HepG2 (cell line): ENCODE results near the gene SPATA25. TPM values are rescaled to one million over a fixed set of nuclear protein-coding genes. Genes with fewer than 3 reads are reported as not detected.

ENCODE experiments used
- AGO1 ChIP-seq: fragments of 200-400 bp; formaldehyde crosslinking; IDR thresholded peaks from 2 replicates; pipeline ENCODE4 v1.6.1; 2017; ENCODE audit warnings: mild to moderate bottlenecking, low read depth, low read length, moderate library complexity; ENCODE audit not compliant: poor library complexity, severe bottlenecking
- GFI1 ChIP-seq: sonication (generic); formaldehyde crosslinking; IDR thresholded peaks from 2 replicates; pipeline ENCODE4 v1.5.0; 2020; ENCODE audit warnings: missing genetic modification reagents, mild to moderate bottlenecking, borderline replicate concordance
- HNRNPLL ChIP-seq: fragments of 200-400 bp; formaldehyde crosslinking; IDR thresholded peaks from 2 replicates; pipeline ENCODE4 v1.6.1; 2017; ENCODE audit warnings: mild to moderate bottlenecking, low read depth, low read length; ENCODE audit not compliant: poor library complexity, severe bottlenecking
- MEIS1 ChIP-seq: sonication (generic); formaldehyde crosslinking; IDR thresholded peaks from 2 replicates; pipeline ENCODE4 v1.9.0; 2021; ENCODE audit warnings: mild to moderate bottlenecking, missing genetic modification reagents, moderate library complexity, borderline replicate concordance
- PCBP1 ChIP-seq: fragments of 200-400 bp; formaldehyde crosslinking; IDR thresholded peaks from 2 replicates; pipeline ENCODE4 v1.6.1; 2017; ENCODE audit warnings: mild to moderate bottlenecking, low read depth, low read length, borderline replicate concordance
- POLR2A ChIP-seq, 2 experiments: IDR thresholded peaks; 2 replicates each; pipeline ENCODE4 v1.6.1; 2011; ENCODE audit warnings: low read depth in 2 of 2, low read length in 2 of 2, mild to moderate bottlenecking in 1 of 2, moderate library complexity in 1 of 2; ENCODE audit not compliant: insufficient read depth in 1 of 2
- RXRA ChIP-seq: sonication (generic); formaldehyde crosslinking; IDR thresholded peaks from 2 replicates; pipeline ENCODE4 v1.5.1; 2020; ENCODE audit warnings: missing genetic modification reagents
- SP2 ChIP-seq: sonication (generic); formaldehyde crosslinking; IDR thresholded peaks from 2 replicates; pipeline ENCODE4 v1.5.1; 2020; ENCODE audit warnings: mild to moderate bottlenecking, missing genetic modification reagents
- TEAD3 ChIP-seq: optimal IDR thresholded peaks from 2 replicates; pipeline ENCODE3; 2016; ENCODE audit warnings: borderline replicate concordance
- ZFX ChIP-seq: sonication (generic); formaldehyde crosslinking; IDR thresholded peaks from 2 replicates; pipeline ENCODE4 v1.4.0; 2020; ENCODE audit warnings: mild to moderate bottlenecking, low read depth, missing genetic modification reagents, moderate library complexity
- ZNF547 ChIP-seq: sonication (generic); formaldehyde crosslinking; IDR thresholded peaks from 2 replicates; pipeline ENCODE4 v1.5.1; 2020; ENCODE audit warnings: mild to moderate bottlenecking, missing genetic modification reagents
- ZNF724P ChIP-seq: sonication (generic); formaldehyde crosslinking; IDR thresholded peaks from 2 replicates; pipeline ENCODE4 v1.8.0; 2022; ENCODE audit warnings: missing genetic modification reagents, borderline replicate concordance
- ZNF776 ChIP-seq: sonication (generic); formaldehyde crosslinking; IDR thresholded peaks from 2 replicates; pipeline ENCODE4 v1.4.0; 2020; ENCODE audit warnings: mild to moderate bottlenecking, missing genetic modification reagents
- polyA plus RNA-seq, 8 experiments: library from polyadenylated mRNA; depleted of rRNA in 3 of 8; stranded (reverse) in 7 of 8; unstranded in 1 of 8; fragments of >200 nt; fragmentation: Illumina TruSeq in 4 of 8; extraction: Trizol in 4 of 8; gene quantifications; 2 replicates each; pipeline versions ENCODE4 v1.2.1 to v1.2.3, GENCODE V29; 2011 to 2016; ENCODE audit warnings: low read depth in 4 of 8, missing spikeins in 1 of 8, mixed read lengths in 1 of 8; ENCODE audit not compliant: insufficient read depth in 1 of 8
- total RNA-seq, 5 experiments: library from RNA; depleted of rRNA; stranded (reverse); fragments of >200 nt; fragmentation: Illumina TruSeq; extraction: Trizol; gene quantifications; 2 replicates each; pipeline ENCODE4 v1.2.3, GENCODE V29; 2016; ENCODE audit warnings: low read depth in 1 of 5
- TF ChIP-seq, protein P1 (sequence below): sonication (generic); formaldehyde crosslinking; IDR thresholded peaks from 2 replicates; pipeline ENCODE4 v1.5.1; 2020; ENCODE audit warnings: missing genetic modification reagents, mild to moderate bottlenecking, borderline replicate concordance
- TF ChIP-seq, protein P2 (sequence below): sonication (generic); formaldehyde crosslinking; IDR thresholded peaks from 2 replicates; pipeline ENCODE4; 2020; ENCODE audit warnings: missing genetic modification reagents, mild to moderate bottlenecking, borderline replicate concordance
- TF ChIP-seq, protein P3 (sequence below): sonication (generic); formaldehyde crosslinking; conservative IDR thresholded peaks from 2 replicates; pipeline ENCODE4 v1.5.0; 2020; ENCODE audit warnings: missing genetic modification reagents
- TF ChIP-seq, protein P4 (sequence below): sonication (generic); formaldehyde crosslinking; IDR thresholded peaks from 2 replicates; pipeline ENCODE4 v1.8.1; 2023; ENCODE audit warnings: mild to moderate bottlenecking, missing genetic modification reagents, borderline replicate concordance

SPATA25 gene
- total and polyA plus RNA-seq, 2 of the 13 experiments (the other 11 are each of a cell fraction or from before 2014, with no cell fraction given), result 4.8 to 7.6 TPM

DNA sequence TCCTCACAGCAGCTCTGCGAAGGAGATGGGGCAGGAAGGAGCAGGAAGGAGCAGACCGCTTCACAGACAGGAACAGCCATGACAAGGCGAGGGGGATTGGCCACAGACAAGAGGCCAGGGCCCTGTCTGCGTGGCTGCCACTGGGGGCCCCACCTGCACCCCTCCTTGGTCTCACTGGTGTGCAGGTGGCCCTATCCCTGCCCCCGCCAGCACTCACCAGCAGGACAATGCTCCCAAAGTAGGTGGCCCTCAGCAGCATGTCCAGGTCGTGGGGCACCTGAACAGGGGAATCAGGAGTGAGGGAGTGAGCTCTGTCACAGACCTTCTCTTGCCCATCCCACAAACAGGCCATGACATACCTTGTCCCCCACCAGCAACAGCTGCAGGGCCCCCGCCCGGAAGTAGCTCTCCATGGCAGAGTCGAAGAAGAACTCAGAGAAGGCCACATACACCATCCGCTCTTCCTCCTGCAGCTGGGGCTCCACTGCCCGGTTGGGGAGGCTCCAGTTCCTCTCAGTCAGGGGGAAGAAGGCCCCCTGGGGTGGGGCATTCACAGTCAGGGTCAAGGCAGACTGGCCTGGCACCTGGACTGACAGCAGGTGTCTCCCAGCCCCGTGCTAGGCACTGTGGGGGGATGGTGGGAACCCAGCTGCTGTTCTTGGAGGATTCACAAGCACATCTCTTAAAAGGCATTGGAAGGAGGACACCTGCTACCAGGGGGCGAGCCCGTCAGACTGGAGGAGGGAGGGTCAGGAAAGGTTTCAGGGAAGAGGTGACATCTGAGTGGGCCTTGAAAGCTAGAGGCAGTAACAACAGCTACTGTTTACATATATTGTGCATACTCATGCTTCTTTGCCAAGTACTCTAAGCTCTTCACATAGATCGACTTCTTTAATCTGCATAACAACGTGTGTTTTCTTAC, 17.4 kb upstream of the SPATA25 start (continued):
- TF ChIP-seq, protein P1, sequence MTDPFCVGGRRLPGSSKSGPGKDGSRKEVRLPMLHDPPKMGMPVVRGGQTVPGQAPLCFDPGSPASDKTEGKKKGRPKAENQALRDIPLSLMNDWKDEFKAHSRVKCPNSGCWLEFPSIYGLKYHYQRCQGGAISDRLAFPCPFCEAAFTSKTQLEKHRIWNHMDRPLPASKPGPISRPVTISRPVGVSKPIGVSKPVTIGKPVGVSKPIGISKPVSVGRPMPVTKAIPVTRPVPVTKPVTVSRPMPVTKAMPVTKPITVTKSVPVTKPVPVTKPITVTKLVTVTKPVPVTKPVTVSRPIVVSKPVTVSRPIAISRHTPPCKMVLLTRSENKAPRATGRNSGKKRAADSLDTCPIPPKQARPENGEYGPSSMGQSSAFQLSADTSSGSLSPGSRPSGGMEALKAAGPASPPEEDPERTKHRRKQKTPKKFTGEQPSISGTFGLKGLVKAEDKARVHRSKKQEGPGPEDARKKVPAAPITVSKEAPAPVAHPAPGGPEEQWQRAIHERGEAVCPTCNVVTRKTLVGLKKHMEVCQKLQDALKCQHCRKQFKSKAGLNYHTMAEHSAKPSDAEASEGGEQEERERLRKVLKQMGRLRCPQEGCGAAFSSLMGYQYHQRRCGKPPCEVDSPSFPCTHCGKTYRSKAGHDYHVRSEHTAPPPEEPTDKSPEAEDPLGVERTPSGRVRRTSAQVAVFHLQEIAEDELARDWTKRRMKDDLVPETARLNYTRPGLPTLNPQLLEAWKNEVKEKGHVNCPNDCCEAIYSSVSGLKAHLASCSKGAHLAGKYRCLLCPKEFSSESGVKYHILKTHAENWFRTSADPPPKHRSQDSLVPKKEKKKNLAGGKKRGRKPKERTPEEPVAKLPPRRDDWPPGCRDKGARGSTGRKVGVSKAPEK (CRISPR knock-in tag), result 0 out of 2 replicates have a peak, but pooled peaks have one; percentile 41
- TF ChIP-seq SP2, result peak; percentile 36; the same call in 1 of the 2 replicates
- TF ChIP-seq ZNF776 (CRISPR knock-in tag), result 0 out of 2 replicates have a peak, but pooled peaks have one; percentile 64
- peak; percentile 37; the same call in 1 of the 2 replicates for TF ChIP-seq ZFX
- TF ChIP-seq, protein P2, sequence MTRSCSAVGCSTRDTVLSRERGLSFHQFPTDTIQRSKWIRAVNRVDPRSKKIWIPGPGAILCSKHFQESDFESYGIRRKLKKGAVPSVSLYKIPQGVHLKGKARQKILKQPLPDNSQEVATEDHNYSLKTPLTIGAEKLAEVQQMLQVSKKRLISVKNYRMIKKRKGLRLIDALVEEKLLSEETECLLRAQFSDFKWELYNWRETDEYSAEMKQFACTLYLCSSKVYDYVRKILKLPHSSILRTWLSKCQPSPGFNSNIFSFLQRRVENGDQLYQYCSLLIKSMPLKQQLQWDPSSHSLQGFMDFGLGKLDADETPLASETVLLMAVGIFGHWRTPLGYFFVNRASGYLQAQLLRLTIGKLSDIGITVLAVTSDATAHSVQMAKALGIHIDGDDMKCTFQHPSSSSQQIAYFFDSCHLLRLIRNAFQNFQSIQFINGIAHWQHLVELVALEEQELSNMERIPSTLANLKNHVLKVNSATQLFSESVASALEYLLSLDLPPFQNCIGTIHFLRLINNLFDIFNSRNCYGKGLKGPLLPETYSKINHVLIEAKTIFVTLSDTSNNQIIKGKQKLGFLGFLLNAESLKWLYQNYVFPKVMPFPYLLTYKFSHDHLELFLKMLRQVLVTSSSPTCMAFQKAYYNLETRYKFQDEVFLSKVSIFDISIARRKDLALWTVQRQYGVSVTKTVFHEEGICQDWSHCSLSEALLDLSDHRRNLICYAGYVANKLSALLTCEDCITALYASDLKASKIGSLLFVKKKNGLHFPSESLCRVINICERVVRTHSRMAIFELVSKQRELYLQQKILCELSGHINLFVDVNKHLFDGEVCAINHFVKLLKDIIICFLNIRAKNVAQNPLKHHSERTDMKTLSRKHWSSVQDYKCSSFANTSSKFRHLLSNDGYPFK (CRISPR knock-in tag), result peak; percentile 41; the same call in 1 of the 2 replicates
- peak; percentile 29 for TF ChIP-seq AGO1
- 0 out of 2 replicates have a peak, but pooled peaks have one; percentile 33 for TF ChIP-seq ZNF724P (CRISPR knock-in tag)
- TF ChIP-seq ZNF547 (CRISPR knock-in tag), result 0 out of 2 replicates have a peak, but pooled peaks have one; percentile 29
- TF ChIP-seq, protein P3, sequence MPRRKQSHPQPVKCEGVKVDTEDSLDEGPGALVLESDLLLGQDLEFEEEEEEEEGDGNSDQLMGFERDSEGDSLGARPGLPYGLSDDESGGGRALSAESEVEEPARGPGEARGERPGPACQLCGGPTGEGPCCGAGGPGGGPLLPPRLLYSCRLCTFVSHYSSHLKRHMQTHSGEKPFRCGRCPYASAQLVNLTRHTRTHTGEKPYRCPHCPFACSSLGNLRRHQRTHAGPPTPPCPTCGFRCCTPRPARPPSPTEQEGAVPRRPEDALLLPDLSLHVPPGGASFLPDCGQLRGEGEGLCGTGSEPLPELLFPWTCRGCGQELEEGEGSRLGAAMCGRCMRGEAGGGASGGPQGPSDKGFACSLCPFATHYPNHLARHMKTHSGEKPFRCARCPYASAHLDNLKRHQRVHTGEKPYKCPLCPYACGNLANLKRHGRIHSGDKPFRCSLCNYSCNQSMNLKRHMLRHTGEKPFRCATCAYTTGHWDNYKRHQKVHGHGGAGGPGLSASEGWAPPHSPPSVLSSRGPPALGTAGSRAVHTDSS (CRISPR knock-in tag), result no peak
- TF ChIP-seq GFI1 (CRISPR knock-in tag), result 0 out of 2 replicates have a peak, but pooled peaks have one; percentile 6
- TF ChIP-seq, protein P4, sequence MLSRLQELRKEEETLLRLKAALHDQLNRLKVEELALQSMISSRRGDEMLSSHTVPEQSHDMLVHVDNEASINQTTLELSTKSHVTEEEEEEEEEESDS, result no peak
- peak in 1 of 2 experiments; percentile 34; a peak in 2 of 4 replicates for TF ChIP-seq POLR2A (IDR thresholded peaks at IDR 0.05; ENCODE audit: insufficient read depth in 1 of 2, low read depth in 2 of 2, low read length in 2 of 2)
- TF ChIP-seq RXRA (CRISPR knock-in tag), result peak; percentile 44; the same call in 1 of the 2 replicates
- 0 out of 2 replicates have a peak, but pooled peaks have one; percentile 25 for TF ChIP-seq MEIS1 (CRISPR knock-in tag)
- TF ChIP-seq TEAD3 (CRISPR knock-in tag), result peak; percentile 19
- TF ChIP-seq HNRNPLL, result peak; percentile 20
- 0 out of 2 replicates have a peak, but pooled peaks have one; percentile 23 for TF ChIP-seq PCBP1
